DND-41 (cell line): Measurements from ENCODE around the gene DUSP7.

Experiments used
- EZH2 ChIP-seq: IDR thresholded peaks from 3 replicates; pipeline ENCODE4 v1.6.1; 2012; ENCODE audit warnings: borderline replicate concordance, low read depth, mild to moderate bottlenecking, moderate library complexity, low read length, inconsistent platforms; ENCODE audit not compliant: severe bottlenecking
- TF ChIP-seq, protein P1 (sequence below): IDR thresholded peaks from 2 replicates; pipeline ENCODE4 v1.5.1; 2012; ENCODE audit warnings: borderline replicate concordance, low read length, moderate library complexity, mild to moderate bottlenecking; ENCODE audit not compliant: poor library complexity, severe bottlenecking; ENCODE audit errors: extremely low read depth

DNA sequence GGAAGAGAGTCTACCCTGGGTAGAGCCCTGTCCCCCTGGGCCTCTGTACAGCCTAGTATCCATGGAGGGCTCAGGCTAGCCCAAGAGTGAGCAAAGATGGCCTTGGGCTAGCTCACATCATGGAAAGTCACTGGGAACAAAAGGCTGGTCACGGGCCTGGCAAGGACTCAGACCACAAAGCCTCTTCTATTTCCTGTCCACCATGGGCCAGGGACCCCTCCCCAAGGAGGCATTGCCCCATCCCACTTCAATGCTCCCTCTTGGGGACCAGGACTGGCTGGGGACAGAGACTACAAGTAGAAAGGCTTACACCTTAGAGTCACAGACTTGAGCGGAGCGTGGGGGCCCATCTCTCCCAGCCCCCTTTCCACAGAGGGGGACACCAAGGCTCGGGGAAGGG, 16.9 kb downstream of the DUSP7 start:
- TF ChIP-seq, protein P1, sequence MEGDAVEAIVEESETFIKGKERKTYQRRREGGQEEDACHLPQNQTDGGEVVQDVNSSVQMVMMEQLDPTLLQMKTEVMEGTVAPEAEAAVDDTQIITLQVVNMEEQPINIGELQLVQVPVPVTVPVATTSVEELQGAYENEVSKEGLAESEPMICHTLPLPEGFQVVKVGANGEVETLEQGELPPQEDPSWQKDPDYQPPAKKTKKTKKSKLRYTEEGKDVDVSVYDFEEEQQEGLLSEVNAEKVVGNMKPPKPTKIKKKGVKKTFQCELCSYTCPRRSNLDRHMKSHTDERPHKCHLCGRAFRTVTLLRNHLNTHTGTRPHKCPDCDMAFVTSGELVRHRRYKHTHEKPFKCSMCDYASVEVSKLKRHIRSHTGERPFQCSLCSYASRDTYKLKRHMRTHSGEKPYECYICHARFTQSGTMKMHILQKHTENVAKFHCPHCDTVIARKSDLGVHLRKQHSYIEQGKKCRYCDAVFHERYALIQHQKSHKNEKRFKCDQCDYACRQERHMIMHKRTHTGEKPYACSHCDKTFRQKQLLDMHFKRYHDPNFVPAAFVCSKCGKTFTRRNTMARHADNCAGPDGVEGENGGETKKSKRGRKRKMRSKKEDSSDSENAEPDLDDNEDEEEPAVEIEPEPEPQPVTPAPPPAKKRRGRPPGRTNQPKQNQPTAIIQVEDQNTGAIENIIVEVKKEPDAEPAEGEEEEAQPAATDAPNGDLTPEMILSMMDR: no peak
- TF ChIP-seq EZH2: no peak
